ENCODE results near the gene BFSP2. TPM values are rescaled to one million over a fixed set of nuclear protein-coding genes. Genes with fewer than 3 reads are reported as not detected.
"Not testable (repeated sequence)": the region's sequence is repeated elsewhere in the genome, so short reads cannot be mapped to it uniquely, and the experiment has no call there.

BFSP2 gene
- polyA plus RNA-seq, 1 experiment, result not detected

DNA sequence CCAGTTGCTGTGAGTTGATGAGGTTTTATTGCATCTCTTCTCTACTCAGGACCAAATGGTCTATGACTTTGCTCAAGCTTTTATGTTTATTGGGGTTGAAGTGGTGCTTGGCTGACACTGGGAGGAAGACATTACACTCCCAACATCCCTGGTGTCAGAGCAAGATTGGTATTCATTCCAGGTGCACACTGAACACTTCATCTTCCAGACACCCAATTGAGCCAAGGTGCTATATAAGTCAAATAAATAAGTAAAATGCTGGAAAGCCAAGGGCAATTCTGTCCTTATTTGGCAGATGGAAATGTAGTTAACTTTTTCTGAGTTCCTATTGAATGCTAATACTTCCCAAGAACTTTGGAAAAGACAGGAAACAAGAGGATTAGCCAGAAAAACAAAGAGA, 120.4 kb downstream of the BFSP2 start:
- CTCF ChIA-PET, result no interaction called here

DNA sequence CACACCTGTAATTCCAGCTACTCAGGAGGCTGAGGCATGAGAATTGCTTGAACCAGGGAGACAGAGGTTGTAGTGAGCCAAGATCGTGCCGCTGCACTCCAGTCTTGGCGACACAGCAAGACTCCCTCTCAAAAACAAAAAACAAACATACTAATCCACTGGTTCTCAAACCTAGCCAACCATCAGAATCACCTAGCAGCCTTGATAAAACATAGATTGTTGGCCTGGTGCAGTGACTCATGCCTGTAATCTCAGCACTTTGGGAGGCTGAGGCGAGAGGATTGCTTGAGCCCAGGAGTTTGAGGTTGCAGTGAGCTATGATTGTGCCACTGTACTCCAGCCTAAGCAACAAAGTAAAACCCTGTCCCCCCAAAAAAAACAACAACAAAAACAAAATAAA, 121.1 kb downstream of the BFSP2 start:
- POLR2A ChIA-PET; H3K27me3 ChIP-seq (ENCODE audit: control insufficient read depth, insufficient read depth, low read length); DNase-seq (ENCODE audit: low read depth, low spot score); H3K27ac ChIP-seq (ENCODE audit: low read depth, low read length); H3K4me3 ChIP-seq (ENCODE audit: low read depth, low read length); H3K9me3 ChIP-seq (ENCODE audit: control insufficient read depth, insufficient read depth, low read length): not testable (repeated sequence)
- CTCF ChIA-PET, result interaction anchor here (1.0 kb wide), 1 partner anchor 479 kb away, joined by 3 read pairs; no protein-coding TSS in a partner anchor

More for the DNA sequence above, 120.4 kb downstream of the BFSP2 start:
- Histone ChIP-seq H3K27ac (ENCODE audit: low read depth, low read length) (no peak overlapping the region), H3K4me3 (ENCODE audit: low read depth, low read length) (no peak overlapping the region), H3K9me3 (ENCODE audit: control insufficient read depth, insufficient read depth, low read length) (no peaks in the 10 kb centered on the region), H3K27me3 (ENCODE audit: control insufficient read depth, insufficient read depth, low read length) (no peaks in the 10 kb centered on the region)
- TF ChIP-seq, protein P1, sequence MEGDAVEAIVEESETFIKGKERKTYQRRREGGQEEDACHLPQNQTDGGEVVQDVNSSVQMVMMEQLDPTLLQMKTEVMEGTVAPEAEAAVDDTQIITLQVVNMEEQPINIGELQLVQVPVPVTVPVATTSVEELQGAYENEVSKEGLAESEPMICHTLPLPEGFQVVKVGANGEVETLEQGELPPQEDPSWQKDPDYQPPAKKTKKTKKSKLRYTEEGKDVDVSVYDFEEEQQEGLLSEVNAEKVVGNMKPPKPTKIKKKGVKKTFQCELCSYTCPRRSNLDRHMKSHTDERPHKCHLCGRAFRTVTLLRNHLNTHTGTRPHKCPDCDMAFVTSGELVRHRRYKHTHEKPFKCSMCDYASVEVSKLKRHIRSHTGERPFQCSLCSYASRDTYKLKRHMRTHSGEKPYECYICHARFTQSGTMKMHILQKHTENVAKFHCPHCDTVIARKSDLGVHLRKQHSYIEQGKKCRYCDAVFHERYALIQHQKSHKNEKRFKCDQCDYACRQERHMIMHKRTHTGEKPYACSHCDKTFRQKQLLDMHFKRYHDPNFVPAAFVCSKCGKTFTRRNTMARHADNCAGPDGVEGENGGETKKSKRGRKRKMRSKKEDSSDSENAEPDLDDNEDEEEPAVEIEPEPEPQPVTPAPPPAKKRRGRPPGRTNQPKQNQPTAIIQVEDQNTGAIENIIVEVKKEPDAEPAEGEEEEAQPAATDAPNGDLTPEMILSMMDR (IDR thresholded peaks at IDR 0.05; ENCODE audit: low read depth, low read length), result no peak
- POLR2A ChIA-PET, result no interaction called here
- no peak for DNase-seq (ENCODE audit: low read depth, low spot score)

DNA sequence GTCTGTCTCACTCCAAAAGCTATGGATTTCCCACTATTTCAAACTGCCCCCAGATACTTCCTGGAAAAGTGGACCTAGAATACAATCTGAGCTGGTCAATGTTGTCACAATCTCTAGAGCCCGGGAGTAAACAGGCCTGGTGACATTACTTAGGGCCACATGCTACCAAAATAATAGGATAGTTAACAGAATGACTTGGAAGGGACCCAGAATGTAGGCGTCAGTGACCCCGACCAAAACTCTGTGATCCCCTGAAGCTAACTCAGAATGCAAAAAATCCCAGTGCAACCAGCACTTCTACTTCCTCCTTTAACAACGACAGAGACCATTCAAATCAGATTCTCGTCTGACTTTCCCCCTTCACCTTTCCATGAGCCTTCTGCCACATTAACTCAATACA, 122.1 kb downstream of the BFSP2 start:
- Histone ChIP-seq H3K4me3 (ENCODE audit: low read depth, low read length) (no peak overlapping the region), H3K27me3 (ENCODE audit: control insufficient read depth, insufficient read depth, low read length) (no peaks in the 10 kb centered on the region), H3K27ac (ENCODE audit: low read depth, low read length) (no peak overlapping the region), H3K9me3 (ENCODE audit: control insufficient read depth, insufficient read depth, low read length) (no peaks in the 10 kb centered on the region)
- no peak for DNase-seq (ENCODE audit: low read depth, low spot score)
- POLR2A ChIA-PET, result no interaction called here
- TF ChIP-seq, protein P1 (IDR thresholded peaks at IDR 0.05; ENCODE audit: low read depth, low read length), result no peak
- CTCF ChIA-PET, result interaction anchor here (1.0 kb wide), 1 partner anchor 480 kb away, joined by 3 read pairs; no protein-coding TSS in a partner anchor

DNA sequence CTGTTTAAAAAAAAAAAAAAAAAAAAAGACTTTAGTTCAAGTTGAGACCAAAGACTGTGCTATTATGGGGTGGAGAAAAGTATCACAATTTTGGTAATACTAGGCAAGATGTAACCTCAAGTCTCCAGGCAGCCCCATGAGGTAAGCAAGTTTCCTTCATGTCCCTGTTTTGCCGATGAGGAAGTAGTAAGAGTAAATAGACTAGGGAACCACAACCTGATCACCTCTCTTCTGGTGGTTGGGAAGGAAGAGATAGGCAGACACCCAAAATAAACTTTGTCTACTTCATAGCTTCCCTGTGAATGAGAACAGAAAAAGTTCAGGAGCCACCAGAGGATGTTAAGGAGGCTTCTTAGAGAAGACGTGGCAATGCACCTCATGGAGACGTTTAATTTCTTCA, 123.9 kb downstream of the BFSP2 start:
- POLR2A ChIA-PET; DNase-seq (ENCODE audit: low read depth, low spot score); H3K27ac ChIP-seq (ENCODE audit: low read depth, low read length); H3K4me3 ChIP-seq (ENCODE audit: low read depth, low read length); H3K9me3 ChIP-seq (ENCODE audit: control insufficient read depth, insufficient read depth, low read length); H3K27me3 ChIP-seq (ENCODE audit: control insufficient read depth, insufficient read depth, low read length): not testable (repeated sequence)
- CTCF ChIA-PET, result interaction anchor here (0.7 kb wide), 1 partner anchor 483 kb away, joined by 4 read pairs; no protein-coding TSS in a partner anchor

Other genes with a start within 250 kb of the BFSP2 start
- gene CDV3, start 173.6 kb downstream of the BFSP2 start, polyA plus RNA-seq (2011; rRNA removed), result 131 and 164 TPM in 2 replicates

Measured in AG04450 (cell line).